ENCODE measurements around the gene EFL1. TPM values are rescaled to one million over a fixed set of nuclear protein-coding genes. Genes with fewer than 3 reads are reported as not detected.

EFL1 gene
- total and polyA plus RNA-seq, 2 of the 8 experiments (the other 6 are each of a cell fraction or from before 2014, with no cell fraction given) = 10.8 to 31.5 TPM

DNA sequence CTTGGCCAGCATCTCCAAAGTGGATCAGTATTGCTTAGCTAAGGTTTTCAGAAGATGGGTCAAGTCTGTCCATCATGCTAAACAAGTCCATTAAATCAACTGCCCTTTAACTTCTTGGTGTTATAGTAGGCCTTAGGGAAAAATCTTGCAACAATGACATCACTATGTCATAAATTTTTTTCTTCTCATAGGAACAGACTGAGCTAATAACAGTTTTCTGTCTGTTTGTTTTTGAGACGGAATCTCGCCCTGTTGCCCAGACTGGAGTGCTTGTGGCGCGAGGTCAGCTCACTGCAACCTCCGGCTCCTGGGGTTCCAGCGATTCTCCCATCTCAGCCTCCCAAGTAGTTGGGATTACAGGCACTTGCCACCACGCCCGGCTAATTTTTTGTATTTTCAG, 94.2 kb downstream of the EFL1 start (continued):
- TF ChIP-seq, protein P1, sequence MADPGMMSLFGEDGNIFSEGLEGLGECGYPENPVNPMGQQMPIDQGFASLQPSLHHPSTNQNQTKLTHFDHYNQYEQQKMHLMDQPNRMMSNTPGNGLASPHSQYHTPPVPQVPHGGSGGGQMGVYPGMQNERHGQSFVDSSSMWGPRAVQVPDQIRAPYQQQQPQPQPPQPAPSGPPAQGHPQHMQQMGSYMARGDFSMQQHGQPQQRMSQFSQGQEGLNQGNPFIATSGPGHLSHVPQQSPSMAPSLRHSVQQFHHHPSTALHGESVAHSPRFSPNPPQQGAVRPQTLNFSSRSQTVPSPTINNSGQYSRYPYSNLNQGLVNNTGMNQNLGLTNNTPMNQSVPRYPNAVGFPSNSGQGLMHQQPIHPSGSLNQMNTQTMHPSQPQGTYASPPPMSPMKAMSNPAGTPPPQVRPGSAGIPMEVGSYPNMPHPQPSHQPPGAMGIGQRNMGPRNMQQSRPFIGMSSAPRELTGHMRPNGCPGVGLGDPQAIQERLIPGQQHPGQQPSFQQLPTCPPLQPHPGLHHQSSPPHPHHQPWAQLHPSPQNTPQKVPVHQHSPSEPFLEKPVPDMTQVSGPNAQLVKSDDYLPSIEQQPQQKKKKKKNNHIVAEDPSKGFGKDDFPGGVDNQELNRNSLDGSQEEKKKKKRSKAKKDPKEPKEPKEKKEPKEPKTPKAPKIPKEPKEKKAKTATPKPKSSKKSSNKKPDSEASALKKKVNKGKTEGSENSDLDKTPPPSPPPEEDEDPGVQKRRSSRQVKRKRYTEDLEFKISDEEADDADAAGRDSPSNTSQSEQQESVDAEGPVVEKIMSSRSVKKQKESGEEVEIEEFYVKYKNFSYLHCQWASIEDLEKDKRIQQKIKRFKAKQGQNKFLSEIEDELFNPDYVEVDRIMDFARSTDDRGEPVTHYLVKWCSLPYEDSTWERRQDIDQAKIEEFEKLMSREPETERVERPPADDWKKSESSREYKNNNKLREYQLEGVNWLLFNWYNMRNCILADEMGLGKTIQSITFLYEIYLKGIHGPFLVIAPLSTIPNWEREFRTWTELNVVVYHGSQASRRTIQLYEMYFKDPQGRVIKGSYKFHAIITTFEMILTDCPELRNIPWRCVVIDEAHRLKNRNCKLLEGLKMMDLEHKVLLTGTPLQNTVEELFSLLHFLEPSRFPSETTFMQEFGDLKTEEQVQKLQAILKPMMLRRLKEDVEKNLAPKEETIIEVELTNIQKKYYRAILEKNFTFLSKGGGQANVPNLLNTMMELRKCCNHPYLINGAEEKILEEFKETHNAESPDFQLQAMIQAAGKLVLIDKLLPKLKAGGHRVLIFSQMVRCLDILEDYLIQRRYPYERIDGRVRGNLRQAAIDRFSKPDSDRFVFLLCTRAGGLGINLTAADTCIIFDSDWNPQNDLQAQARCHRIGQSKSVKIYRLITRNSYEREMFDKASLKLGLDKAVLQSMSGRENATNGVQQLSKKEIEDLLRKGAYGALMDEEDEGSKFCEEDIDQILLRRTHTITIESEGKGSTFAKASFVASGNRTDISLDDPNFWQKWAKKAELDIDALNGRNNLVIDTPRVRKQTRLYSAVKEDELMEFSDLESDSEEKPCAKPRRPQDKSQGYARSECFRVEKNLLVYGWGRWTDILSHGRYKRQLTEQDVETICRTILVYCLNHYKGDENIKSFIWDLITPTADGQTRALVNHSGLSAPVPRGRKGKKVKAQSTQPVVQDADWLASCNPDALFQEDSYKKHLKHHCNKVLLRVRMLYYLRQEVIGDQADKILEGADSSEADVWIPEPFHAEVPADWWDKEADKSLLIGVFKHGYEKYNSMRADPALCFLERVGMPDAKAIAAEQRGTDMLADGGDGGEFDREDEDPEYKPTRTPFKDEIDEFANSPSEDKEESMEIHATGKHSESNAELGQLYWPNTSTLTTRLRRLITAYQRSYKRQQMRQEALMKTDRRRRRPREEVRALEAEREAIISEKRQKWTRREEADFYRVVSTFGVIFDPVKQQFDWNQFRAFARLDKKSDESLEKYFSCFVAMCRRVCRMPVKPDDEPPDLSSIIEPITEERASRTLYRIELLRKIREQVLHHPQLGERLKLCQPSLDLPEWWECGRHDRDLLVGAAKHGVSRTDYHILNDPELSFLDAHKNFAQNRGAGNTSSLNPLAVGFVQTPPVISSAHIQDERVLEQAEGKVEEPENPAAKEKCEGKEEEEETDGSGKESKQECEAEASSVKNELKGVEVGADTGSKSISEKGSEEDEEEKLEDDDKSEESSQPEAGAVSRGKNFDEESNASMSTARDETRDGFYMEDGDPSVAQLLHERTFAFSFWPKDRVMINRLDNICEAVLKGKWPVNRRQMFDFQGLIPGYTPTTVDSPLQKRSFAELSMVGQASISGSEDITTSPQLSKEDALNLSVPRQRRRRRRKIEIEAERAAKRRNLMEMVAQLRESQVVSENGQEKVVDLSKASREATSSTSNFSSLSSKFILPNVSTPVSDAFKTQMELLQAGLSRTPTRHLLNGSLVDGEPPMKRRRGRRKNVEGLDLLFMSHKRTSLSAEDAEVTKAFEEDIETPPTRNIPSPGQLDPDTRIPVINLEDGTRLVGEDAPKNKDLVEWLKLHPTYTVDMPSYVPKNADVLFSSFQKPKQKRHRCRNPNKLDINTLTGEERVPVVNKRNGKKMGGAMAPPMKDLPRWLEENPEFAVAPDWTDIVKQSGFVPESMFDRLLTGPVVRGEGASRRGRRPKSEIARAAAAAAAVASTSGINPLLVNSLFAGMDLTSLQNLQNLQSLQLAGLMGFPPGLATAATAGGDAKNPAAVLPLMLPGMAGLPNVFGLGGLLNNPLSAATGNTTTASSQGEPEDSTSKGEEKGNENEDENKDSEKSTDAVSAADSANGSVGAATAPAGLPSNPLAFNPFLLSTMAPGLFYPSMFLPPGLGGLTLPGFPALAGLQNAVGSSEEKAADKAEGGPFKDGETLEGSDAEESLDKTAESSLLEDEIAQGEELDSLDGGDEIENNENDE (IDR thresholded peaks at IDR 0.05; ENCODE audit: insufficient replicate concordance, low read length) = no peak
- no peak for TF ChIP-seq SIX5 (IDR thresholded peaks at IDR 0.05; ENCODE audit: low read depth, low read length)
- TF ChIP-seq GABPA (IDR thresholded peaks at IDR 0.05; ENCODE audit: borderline replicate concordance, insufficient read depth, low read length) = no peak
- no peak for TF ChIP-seq TAF7 (optimal IDR thresholded peaks at IDR 0.05; ENCODE audit: borderline replicate concordance, low read depth, low read length)
- TF ChIP-seq RAD21 (IDR thresholded peaks at IDR 0.05 in 1 of 2, conservative IDR thresholded peaks at IDR 0.05 in 1 of 2; ENCODE audit: low read depth in 2 of 2, low read length in 2 of 2) = no peak
- TF ChIP-seq EGR1 (IDR thresholded peaks at IDR 0.05; ENCODE audit: borderline replicate concordance, low read depth, low read length) = no peak
- TF ChIP-seq YY1 (IDR thresholded peaks at IDR 0.05; ENCODE audit: low read depth, low read length) = no peak
- TF ChIP-seq ZNF274 (IDR thresholded peaks at IDR 0.05; ENCODE audit: borderline replicate concordance, extremely low read depth, low read length) = no peak
- TF ChIP-seq RXRA (IDR thresholded peaks at IDR 0.05; ENCODE audit: insufficient read depth, low read depth, low read length) = no peak
- no peak for TF ChIP-seq TAF1 (IDR thresholded peaks at IDR 0.05; ENCODE audit: low read depth, low read length)
- no peak for TF ChIP-seq SP2 (IDR thresholded peaks at IDR 0.05; ENCODE audit: low read length)
- TF ChIP-seq CREB1 (IDR thresholded peaks at IDR 0.05) = no peak
- no peak for TF ChIP-seq EZH2 (IDR thresholded peaks at IDR 0.05; ENCODE audit: low read depth, low read length, severe bottlenecking)
